ENCODE data around the gene AHSG. TPM values are rescaled to one million over a fixed set of nuclear protein-coding genes. Genes with fewer than 3 reads are reported as not detected.

The AHSG gene
- total RNA-seq, 2 experiments from 2014 or later, result not detected

GRCh38 chr3:186590580-186591295 lies 22.1 kb upstream of the AHSG start:
- TF ChIP-seq CTCF (IDR thresholded peaks at IDR 0.05), result no peak
- peaks cover 2% of the 10 kb centered on the region for H3K36me3 Mint-ChIP-seq (ENCODE audit: low read depth)
- DNase-seq, result no peak
- no peaks in the 10 kb centered on the region for H3K27me3 Mint-ChIP-seq
- peaks cover 20% of the 10 kb centered on the region for H3K4me1 Mint-ChIP-seq (ENCODE audit: low read depth)
- H3K27ac Mint-ChIP-seq, result no peak overlapping the region
- H3K4me3 Mint-ChIP-seq, result no peak overlapping the region
- intact Hi-C loops (cut with micrococcal nuclease), result no loop called here
- no peaks in the 10 kb centered on the region for H3K9me3 Mint-ChIP-seq
- no peak for ATAC-seq
- CTCF ChIA-PET, result interaction anchor here (1.0 to 17.4 kb wide), 6 partner anchors 17 to 522 kb away, joined by 3 to 185 read pairs (median 4); no protein-coding TSS in a partner anchor
- POLR2A ChIA-PET, result interaction anchor here (0.6 to 1.1 kb wide), 7 partner anchors 18 to 931 kb away, joined by 3 to 4 read pairs (median 3); partner anchors contain the start of genes DNAJB11 and EIF4A2

- H3K27ac Mint-ChIP-seq, result no peak overlapping the region
- POLR2A ChIA-PET, result interaction anchor here (1.3 kb wide), 1 partner anchor 16 kb away, joined by 3 read pairs; no protein-coding TSS in a partner anchor
- CTCF ChIA-PET, result interaction anchor here (0.6 to 17.4 kb wide), 4 partner anchors 10 to 69 kb away, joined by 3 to 185 read pairs (median 3); no protein-coding TSS in a partner anchor
- peaks cover 20% of the 10 kb centered on the region for H3K4me1 Mint-ChIP-seq (ENCODE audit: low read depth)
- no peak overlapping the region for H3K4me3 Mint-ChIP-seq
- H3K36me3 Mint-ChIP-seq (ENCODE audit: low read depth), result no peaks in the 10 kb centered on the region
- no peak for DNase-seq
- no peaks in the 10 kb centered on the region for H3K27me3 Mint-ChIP-seq
- H3K9me3 Mint-ChIP-seq, result no peaks in the 10 kb centered on the region
- ATAC-seq, result no peak
- intact Hi-C loops (cut with micrococcal nuclease), result no loop called here
- TF ChIP-seq CTCF (IDR thresholded peaks at IDR 0.05), result no peak
These were observed 20.2 kb upstream of the AHSG start for GRCh38 chr3:186592682-186593081.

- ATAC-seq (no peak), DNase-seq (no peak)
- Mint-ChIP-seq H3K27me3 (peaks cover 2% of the 10 kb centered on the region), H3K27ac (no peak overlapping the region), H3K4me3 (no peak overlapping the region), H3K36me3 (ENCODE audit: low read depth) (no peaks in the 10 kb centered on the region), H3K4me1 (ENCODE audit: low read depth) (peaks cover 14% of the 10 kb centered on the region), H3K9me3 (no peaks in the 10 kb centered on the region)
- ChIA-PET POLR2A (no interaction called here), CTCF (interaction anchor here (2.3 to 17.4 kb wide), 2 partner anchors 8 to 22 kb away, joined by 6 to 185 read pairs; no protein-coding TSS in a partner anchor)
- TF ChIP-seq CTCF (IDR thresholded peaks at IDR 0.05), result no peak
- intact Hi-C loops (cut with micrococcal nuclease), result no loop called here
These were observed 19.0 kb upstream of the AHSG start for GRCh38 chr3:186593862-186594261.

- POLR2A ChIA-PET, result no interaction called here
These were observed 18.2 kb upstream of the AHSG start for GRCh38 chr3:186594591-186595113.

More at GRCh38 chr3:186594591-186595113, 18.2 kb upstream of the AHSG start:
- CTCF ChIA-PET, result interaction anchor here (2.3 to 17.4 kb wide), 2 partner anchors 9 to 21 kb away, joined by 6 to 185 read pairs; no protein-coding TSS in a partner anchor
- H3K4me1 Mint-ChIP-seq (ENCODE audit: low read depth), result peaks cover 11% of the 10 kb centered on the region
- no peak for TF ChIP-seq CTCF (IDR thresholded peaks at IDR 0.05)
- ATAC-seq, result no peak
- intact Hi-C loops (cut with micrococcal nuclease), result no loop called here
- H3K4me3 Mint-ChIP-seq, result no peak overlapping the region
- peaks cover 2% of the 10 kb centered on the region for H3K27me3 Mint-ChIP-seq
- no peak overlapping the region for H3K27ac Mint-ChIP-seq
- no peak for DNase-seq
- no peaks in the 10 kb centered on the region for H3K36me3 Mint-ChIP-seq (ENCODE audit: low read depth)
- no peaks in the 10 kb centered on the region for H3K9me3 Mint-ChIP-seq

Measured in activated CD8-positive, alpha-beta T cell treated with anti-CD3 and anti-CD28 coated beads for 36 hours (primary cell).